NT2/D1 (cell line): Measurements from ENCODE around the gene TEK.

Experiments used
- SUZ12 ChIP-seq: IDR thresholded peaks from 2 replicates; pipeline ENCODE4 v1.6.1; 2011; ENCODE audit not compliant: insufficient read length, insufficient read depth; ENCODE audit errors: extremely low read depth
- YY1 ChIP-seq: IDR thresholded peaks from 2 replicates; pipeline ENCODE4 v1.6.1; 2011; ENCODE audit not compliant: insufficient read length, insufficient read depth
- ZNF274 ChIP-seq: IDR thresholded peaks from 2 replicates; pipeline ENCODE4 v1.6.1; 2011; ENCODE audit warnings: mild to moderate bottlenecking, low read depth, low read length

- TF ChIP-seq SUZ12 = no peak
- TF ChIP-seq YY1 = no peak
- TF ChIP-seq ZNF274 = no peak
Measured at GRCh38 chr9:27059412-27059811, 49.6 kb upstream of the TEK start.
